MM.1S (cell line): Measurements from ENCODE around the gene RAB43.

ENCODE experiments used
- EZH2 ChIP-seq: fragments of 300-600 bp; sonication (generic); optimal IDR thresholded peaks from 2 replicates; pipeline ENCODE3; 2017; ENCODE audit warnings: low read depth, mild to moderate bottlenecking, antibody characterized with exemption, low read length, mixed read lengths
- EZH2phosphoT487 ChIP-seq: fragments of 300-600 bp; sonication (generic); IDR thresholded peaks from 2 replicates; pipeline ENCODE4 v1.6.1; 2018; ENCODE audit warnings: antibody characterized with exemption, low read length
- TF ChIP-seq, protein P1 (sequence below): fragments of 300-600 bp; sonication (generic); IDR thresholded peaks from 2 replicates; pipeline ENCODE4 v1.5.1; 2016; ENCODE audit warnings: antibody characterized with exemption, low read length, mixed read lengths

DNA sequence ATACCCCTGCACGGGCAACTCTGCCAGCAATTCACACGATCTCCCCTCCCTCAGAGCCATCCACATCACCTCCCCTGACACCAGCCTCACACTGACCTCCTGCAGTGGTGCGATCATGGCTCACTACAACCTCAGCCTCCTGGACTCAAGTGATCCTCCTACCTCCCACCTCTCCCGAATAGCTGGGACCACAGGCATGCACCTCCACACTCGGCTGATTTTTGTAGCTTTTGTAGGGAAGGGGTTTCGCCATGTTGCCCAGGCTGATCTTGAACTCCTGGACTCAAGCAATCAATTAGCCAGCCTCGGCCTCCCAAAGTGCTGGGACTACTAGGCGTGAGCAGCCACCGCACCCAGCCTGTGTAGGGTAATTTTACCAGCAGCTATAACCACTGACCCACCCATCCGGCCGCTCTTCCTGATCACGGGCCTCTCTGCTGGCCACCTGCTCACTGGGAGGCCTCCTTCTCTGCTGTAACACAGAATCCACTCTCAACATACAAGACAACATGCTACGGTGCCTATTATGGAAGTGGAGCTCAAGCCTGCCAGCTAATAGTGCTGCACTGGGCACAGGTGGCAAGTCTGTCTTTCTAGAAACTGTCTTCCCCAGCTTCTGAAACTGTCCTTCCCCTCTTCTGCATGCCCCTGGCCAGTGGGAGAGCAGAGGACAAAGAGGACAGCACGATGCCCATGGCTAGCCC lies 56.4 kb downstream of the RAB43 start:
- TF ChIP-seq, protein P1, sequence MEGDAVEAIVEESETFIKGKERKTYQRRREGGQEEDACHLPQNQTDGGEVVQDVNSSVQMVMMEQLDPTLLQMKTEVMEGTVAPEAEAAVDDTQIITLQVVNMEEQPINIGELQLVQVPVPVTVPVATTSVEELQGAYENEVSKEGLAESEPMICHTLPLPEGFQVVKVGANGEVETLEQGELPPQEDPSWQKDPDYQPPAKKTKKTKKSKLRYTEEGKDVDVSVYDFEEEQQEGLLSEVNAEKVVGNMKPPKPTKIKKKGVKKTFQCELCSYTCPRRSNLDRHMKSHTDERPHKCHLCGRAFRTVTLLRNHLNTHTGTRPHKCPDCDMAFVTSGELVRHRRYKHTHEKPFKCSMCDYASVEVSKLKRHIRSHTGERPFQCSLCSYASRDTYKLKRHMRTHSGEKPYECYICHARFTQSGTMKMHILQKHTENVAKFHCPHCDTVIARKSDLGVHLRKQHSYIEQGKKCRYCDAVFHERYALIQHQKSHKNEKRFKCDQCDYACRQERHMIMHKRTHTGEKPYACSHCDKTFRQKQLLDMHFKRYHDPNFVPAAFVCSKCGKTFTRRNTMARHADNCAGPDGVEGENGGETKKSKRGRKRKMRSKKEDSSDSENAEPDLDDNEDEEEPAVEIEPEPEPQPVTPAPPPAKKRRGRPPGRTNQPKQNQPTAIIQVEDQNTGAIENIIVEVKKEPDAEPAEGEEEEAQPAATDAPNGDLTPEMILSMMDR, result no peak
- no peak for TF ChIP-seq EZH2
- TF ChIP-seq EZH2phosphoT487, result no peak
